ENCODE results near the gene KRT4.

- TF ChIP-seq CTCF (IDR thresholded peaks at IDR 0.05 in 8 of 11, conservative IDR thresholded peaks at IDR 0.05 in 3 of 11) (no peak), POLR2A (IDR thresholded peaks at IDR 0.05) (no peak)
Measured at GRCh38 chr12:52821826-52822660, 8.1 kb upstream of the KRT4 start.
